WI38 (cell line): ENCODE measurements around the gene CELF2.
A peak's percentile ranks its signal among the peaks of the same experiment; 100 is the strongest.

Source experiments
- H3K4me3 ChIP-seq: 2 replicates; pipeline ENCODE4 v1.5.1; 2011; ENCODE audit warnings: low read depth, mild to moderate bottlenecking, control low read depth, low read length
- TF ChIP-seq, protein P1 (sequence below): IDR thresholded peaks from 2 replicates; pipeline ENCODE4 v1.5.1; 2012; ENCODE audit warnings: low read depth, mild to moderate bottlenecking, control low read depth, low read length

CELF2 gene

DNA sequence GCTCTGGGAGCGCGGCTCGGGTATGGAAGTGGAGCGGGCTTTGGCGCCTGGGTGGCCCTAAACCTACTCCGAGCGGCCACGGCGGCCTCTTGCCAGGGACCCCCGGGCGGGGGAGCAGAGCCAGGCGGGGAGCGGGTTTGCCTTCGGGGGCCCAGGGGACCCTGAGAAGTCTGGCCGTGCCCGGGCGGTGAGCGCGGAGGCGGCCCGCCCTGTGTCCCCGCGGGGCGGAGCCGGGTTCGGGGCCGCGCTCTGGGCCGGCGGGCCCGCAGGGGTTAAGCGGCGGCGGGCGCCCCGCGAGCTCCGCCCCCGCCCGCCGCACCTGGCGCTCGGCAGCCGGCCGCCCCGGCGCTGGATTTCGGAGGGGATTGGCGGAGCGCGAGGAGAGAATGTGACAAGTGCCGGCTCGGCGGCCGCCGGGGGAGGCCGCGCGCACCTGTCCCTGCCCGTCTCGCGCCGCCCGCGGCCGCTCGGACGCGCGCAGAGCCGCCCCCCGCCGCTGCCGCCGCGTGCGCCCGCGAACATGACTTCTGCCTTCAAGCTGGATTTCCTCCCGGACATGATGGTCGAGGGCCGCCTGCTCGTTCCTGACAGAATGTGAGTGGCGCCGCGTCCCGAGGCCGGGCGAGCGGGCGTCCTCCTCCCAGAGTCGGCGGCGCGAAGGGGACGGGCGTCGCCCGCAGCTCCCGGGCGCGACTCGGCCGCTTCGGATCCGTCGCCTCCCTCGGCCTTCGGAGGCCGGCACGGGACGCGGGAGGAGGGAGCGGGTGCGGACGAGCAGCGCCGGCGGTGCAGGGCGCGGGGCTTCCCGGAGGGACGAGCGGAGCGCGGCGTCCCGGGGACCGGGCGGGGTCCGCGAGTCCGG, at the start of gene CELF2:
Gene CELF2 (plus strand): TSS at position 303 of the 862 bp plus-strand sequence. CDS start 218 bp downstream, at position 521.
- H3K4me3 ChIP-seq, result peak within 1 kb of the TSS; percentile 48
- TF ChIP-seq, protein P1, sequence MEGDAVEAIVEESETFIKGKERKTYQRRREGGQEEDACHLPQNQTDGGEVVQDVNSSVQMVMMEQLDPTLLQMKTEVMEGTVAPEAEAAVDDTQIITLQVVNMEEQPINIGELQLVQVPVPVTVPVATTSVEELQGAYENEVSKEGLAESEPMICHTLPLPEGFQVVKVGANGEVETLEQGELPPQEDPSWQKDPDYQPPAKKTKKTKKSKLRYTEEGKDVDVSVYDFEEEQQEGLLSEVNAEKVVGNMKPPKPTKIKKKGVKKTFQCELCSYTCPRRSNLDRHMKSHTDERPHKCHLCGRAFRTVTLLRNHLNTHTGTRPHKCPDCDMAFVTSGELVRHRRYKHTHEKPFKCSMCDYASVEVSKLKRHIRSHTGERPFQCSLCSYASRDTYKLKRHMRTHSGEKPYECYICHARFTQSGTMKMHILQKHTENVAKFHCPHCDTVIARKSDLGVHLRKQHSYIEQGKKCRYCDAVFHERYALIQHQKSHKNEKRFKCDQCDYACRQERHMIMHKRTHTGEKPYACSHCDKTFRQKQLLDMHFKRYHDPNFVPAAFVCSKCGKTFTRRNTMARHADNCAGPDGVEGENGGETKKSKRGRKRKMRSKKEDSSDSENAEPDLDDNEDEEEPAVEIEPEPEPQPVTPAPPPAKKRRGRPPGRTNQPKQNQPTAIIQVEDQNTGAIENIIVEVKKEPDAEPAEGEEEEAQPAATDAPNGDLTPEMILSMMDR, result no peak

DNA sequence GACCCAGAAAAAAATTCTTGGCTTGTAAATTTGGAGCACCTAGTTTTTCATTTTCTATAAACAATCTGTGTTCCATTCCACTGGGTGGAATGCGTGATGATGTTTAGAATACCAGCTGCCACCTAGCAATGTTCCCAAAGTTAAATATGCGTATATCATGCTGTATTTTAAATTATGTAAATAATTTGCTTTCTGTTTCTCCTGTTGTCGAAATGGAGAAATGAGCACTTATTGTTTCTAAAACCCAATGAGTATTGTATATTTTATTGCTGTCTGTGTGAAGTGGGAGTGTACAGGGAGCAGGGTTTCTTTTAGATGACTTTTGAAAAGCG, 49.4 kb upstream of the CELF2 start:
- TF ChIP-seq, protein P1, result no peak
- no peak overlapping the region for H3K4me3 ChIP-seq

DNA sequence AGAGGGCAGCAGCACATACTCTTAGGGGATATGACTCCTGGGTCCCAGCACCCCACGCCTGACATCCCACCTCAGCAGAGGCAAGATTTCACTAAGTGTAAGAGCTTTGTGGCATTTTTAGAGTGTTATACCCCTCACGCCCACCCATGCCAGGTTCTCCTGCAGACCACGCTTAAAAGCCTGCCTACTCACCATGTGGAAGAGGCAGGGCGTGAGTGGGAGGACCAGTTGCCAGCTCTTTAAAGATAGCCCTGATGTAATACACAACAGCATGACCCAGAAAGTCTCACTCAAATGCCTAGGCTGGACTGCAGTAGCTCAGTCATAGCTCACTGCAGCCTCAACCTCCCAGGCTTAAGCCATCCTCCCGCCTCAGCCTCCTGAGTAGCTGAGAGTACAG, 44.4 kb upstream of the CELF2 start:
- TF ChIP-seq, protein P1, result no peak
- H3K4me3 ChIP-seq, result no peak overlapping the region

DNA sequence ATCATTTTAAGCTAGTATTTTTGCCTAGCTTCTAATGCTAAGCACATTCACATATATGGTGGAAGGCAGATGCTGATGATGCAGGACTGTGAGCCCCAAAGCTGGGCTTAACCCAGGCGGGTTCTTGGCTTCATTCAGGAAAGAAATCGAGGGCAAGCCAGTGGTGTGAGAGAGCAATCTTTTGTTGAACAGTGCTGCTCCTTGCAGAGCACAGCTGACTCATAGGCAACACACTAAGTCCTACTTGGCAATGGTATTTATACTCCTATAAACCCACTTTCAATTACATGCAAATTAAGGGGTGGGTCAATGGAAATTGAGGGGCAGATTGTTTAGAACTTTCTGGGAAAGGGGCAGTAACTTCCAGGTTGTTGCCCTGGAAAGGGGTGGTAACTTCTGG, 42.0 kb upstream of the CELF2 start:
- no peak overlapping the region for H3K4me3 ChIP-seq
- TF ChIP-seq, protein P1, result no peak

DNA sequence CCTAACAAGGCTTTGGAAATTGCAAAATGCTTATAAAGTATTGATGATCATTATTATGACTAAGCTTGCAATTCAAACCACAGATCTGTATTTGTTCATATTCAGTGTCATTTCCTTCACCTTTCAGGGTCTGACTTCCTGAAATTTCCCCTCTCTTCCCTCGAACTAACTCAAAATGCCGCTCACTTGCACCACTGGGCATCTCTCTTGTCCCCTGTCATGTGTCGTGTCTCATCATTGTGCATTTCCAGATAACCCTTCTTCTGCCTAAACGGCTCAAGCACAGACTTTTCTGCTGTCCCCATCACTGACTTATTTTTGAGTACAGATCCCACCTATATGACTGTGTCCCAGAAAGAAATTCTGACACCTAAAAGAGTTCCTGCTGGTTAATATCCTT, 41.0 kb upstream of the CELF2 start:
- no peak overlapping the region for H3K4me3 ChIP-seq
- TF ChIP-seq, protein P1, result no peak

DNA sequence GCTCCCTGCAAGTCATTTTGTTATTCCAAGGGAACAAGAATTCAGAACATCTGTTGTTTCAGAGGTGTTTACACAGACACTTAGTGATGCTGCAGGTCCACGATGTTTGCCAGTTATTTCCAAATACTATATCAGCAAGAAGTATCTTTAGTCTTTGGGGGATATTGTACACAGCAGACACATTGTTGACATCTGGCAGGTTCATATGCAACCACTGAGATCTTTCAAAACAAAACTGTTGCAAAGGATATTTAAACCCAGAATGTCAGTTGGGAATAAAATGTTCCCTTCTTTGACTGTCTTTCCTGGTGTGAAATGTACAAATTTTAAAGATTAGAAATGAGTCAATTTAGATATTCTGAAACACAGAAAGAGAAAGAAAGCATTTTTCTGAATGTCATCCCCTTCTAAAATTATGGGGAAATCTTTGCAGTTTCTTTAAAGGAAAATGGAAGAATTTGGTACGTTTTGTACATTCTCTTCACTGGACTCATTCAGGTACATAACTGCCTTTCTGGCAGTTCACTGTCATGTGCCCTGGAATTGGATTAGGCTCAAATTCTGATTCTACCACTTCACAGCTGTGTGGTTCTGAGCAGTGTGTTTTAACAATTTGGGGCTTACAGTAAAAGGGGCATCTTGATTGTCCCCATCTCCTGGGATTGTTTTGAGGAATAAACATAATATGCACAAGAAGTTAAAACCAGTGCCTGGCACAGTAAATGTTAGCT, 40.3 kb upstream of the CELF2 start:
- no peak overlapping the region for H3K4me3 ChIP-seq

More for the DNA sequence above, 40.3 kb upstream of the CELF2 start:
- TF ChIP-seq, protein P1, result no peak
